ENCODE results near the gene MORN3. TPM values are rescaled to one million over a fixed set of nuclear protein-coding genes. Genes with fewer than 3 reads are reported as not detected.
"Not testable (repeated sequence)": the region's sequence is repeated elsewhere in the genome, so short reads cannot be mapped to it uniquely, and the experiment has no call there.

Gene MORN3
- total and polyA plus RNA-seq, 11 donors = 0.07 to 0.27 (median 0.18) TPM; not detected in 4

DNA sequence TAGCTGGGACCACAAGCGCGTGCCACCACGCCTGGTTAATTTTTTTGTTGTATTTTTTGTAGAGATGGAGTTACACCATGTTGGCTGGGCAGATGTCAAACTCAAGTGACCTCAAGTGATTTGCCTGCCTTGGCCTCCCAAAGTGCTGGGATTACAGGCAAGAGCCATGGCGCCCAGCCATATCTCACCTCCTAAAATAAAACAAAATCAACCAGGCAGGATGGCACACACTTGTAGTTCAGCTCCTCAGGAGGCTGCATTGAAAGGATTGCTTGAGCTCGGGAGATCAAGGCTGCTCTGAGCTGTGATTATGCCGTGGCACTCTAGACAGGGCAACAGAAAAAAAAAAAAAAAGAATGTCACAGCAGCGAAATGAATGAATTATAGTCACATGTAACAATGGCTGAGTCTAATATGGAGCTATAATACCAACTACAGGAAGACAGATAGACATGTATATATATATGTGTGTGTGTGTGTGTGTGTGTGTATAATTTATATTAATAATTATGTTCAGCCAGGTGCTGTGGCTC is 23.8 kb upstream of the MORN3 start:
- Histone ChIP-seq H3K27me3 (no peaks in the 10 kb centered on the region), H3K4me3 (no peak overlapping the region), H3K27ac (peak overlapping the region in 6 of 12 donors; percentile 5 to 37 (median 22)), H3K4me1 (peaks cover 0 to 5% (median 0%) of the 10 kb centered on the region in 12 donors), H3K36me3 (no peaks in the 10 kb centered on the region), H3K9me3 (no peaks in the 10 kb centered on the region)
- intact Hi-C loops (cut with DNase I) = loop anchor here in 3 of 10 donors (5.0 to 10.0 kb wide), 2 partner anchors 99 to 192 kb away; partner anchors contain the start of genes PSMD9 (in 3 of the 3) and RHOF (in 1 of the 3)
- TF ChIP-seq, protein P1, sequence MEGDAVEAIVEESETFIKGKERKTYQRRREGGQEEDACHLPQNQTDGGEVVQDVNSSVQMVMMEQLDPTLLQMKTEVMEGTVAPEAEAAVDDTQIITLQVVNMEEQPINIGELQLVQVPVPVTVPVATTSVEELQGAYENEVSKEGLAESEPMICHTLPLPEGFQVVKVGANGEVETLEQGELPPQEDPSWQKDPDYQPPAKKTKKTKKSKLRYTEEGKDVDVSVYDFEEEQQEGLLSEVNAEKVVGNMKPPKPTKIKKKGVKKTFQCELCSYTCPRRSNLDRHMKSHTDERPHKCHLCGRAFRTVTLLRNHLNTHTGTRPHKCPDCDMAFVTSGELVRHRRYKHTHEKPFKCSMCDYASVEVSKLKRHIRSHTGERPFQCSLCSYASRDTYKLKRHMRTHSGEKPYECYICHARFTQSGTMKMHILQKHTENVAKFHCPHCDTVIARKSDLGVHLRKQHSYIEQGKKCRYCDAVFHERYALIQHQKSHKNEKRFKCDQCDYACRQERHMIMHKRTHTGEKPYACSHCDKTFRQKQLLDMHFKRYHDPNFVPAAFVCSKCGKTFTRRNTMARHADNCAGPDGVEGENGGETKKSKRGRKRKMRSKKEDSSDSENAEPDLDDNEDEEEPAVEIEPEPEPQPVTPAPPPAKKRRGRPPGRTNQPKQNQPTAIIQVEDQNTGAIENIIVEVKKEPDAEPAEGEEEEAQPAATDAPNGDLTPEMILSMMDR (IDR thresholded peaks at IDR 0.05) = no peak
- TF ChIP-seq POLR2A (IDR thresholded peaks at IDR 0.05) = no peak
- DNase-seq (peak in 2 of 5 donors; percentile 52 to 71), ATAC-seq (peak; percentile 25 to 73 (median 66))
- 50 to 52% (median 51%) methylated on average over 7 of the region's 7 CpGs for WGBS, 4 donors

DNA sequence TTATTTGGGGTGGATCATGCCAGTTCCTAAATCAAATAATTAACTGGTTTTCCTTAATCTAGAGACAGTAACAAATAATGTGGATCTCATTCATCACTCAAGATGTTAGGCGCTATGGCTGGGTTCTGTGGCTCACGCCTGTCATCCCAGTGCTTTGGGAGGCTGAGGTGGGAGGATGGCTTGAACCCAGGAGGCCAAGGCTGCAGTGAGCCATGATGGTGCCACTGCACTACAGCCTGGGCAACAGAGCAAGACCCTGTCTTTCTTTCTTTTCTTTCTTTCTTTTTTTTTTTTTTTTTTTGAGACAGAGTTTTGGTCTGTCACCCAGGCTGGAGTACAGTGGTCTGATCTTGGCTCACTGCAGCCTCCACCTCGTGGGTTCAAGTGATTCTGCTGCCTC is 23.3 kb upstream of the MORN3 start:
- intact Hi-C loops (cut with DNase I) = loop anchor here in 3 of 10 donors (5.0 to 10.0 kb wide), 2 partner anchors 100 to 192 kb away; partner anchors contain the start of genes PSMD9 (in 3 of the 3) and RHOF (in 1 of the 3)
- DNase-seq = peak in 1 of 5 donors; percentile 11

DNA sequence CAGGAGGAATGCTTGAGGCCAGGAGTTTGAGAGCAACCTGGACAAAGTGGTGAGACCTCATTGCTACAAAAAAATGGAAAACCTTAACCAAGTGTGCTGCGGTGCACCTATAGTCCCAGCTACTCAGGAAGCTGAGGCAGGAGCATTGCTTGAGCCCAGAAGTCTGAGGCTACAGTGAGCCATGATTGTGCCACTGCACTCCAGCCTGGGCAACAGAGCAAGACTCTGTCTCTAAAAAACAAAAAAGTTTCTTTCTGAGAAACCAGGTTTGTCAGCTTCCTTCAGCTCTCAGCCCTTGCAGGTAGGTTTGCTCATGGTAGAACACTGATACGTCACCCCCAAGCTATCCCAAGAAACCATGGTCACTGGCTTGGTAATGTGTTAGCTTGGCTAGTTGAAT is 20.0 kb upstream of the MORN3 start:
- Histone ChIP-seq H3K36me3 (no peaks in the 10 kb centered on the region), H3K27ac (no peak overlapping the region), H3K9me3 (no peaks in the 10 kb centered on the region), H3K4me3 (no peak overlapping the region), H3K27me3 (no peaks in the 10 kb centered on the region), H3K4me1 (peaks cover 0 to 14% (median 5%) of the 10 kb centered on the region in 12 donors)
- intact Hi-C loops (cut with DNase I) = loop anchor here in 2 of 10 donors (5.0 to 10.0 kb wide), 2 partner anchors 198 to 355 kb away; partner anchors contain the start of gene PSMD9 (in 1 of the 2)
- ATAC-seq = no peak
- no peak for TF ChIP-seq POLR2A (IDR thresholded peaks at IDR 0.05)
- TF ChIP-seq, protein P1 (IDR thresholded peaks at IDR 0.05) = no peak
- DNase-seq = no peak
- 88 to 100% (median 95%) methylated on average over 2 of the region's 2 CpGs for WGBS, 4 donors

More for the DNA sequence above, 23.3 kb upstream of the MORN3 start:
- 71% methylated on average over 3 of the region's 3 CpGs for WGBS, 4 donors
- H3K4me1 ChIP-seq, H3K9me3 ChIP-seq, ATAC-seq, H3K36me3 ChIP-seq, H3K27me3 ChIP-seq, H3K4me3 ChIP-seq: not testable (repeated sequence)
- peak overlapping the region in 3 of 12 donors; percentile 5 to 26 (median 10) for H3K27ac ChIP-seq

DNA sequence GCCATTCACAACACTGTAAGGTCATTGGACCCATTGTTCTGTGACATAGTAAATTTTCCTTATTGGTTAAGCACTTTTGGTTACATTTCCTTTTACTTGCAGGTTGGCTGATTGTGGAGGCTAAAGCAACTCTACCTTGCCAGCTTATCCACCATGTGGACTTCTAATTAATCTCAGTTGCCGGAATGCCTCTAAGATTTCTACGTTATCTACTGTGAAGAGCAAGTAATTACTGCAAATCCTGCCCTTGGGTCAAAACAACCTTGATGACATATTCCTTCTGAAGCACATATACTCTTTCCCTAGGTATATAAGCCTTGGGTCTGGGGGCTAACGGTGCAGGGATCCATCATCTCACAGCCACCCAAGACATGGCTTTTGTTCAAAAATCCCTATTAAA is 19.5 kb upstream of the MORN3 start:
- intact Hi-C loops (cut with DNase I) = loop anchor here in 2 of 10 donors (5.0 to 10.0 kb wide), 2 partner anchors 198 to 354 kb away; partner anchors contain the start of gene PSMD9 (in 1 of the 2)
- WGBS, 4 donors = 52 to 66% (median 55%) methylated on average over 3 of the region's 3 CpGs
- no peak overlapping the region for H3K27ac ChIP-seq
- H3K36me3 ChIP-seq = no peaks in the 10 kb centered on the region
- no peak overlapping the region for H3K4me3 ChIP-seq
- ATAC-seq (no peak), DNase-seq (no peak)
- TF ChIP-seq POLR2A (IDR thresholded peaks at IDR 0.05) = no peak
- TF ChIP-seq, protein P1 (IDR thresholded peaks at IDR 0.05) = no peak
- H3K4me1 ChIP-seq = peaks cover 0 to 14% (median 5%) of the 10 kb centered on the region in 12 donors
- H3K27me3 ChIP-seq = no peaks in the 10 kb centered on the region
- no peaks in the 10 kb centered on the region for H3K9me3 ChIP-seq

DNA sequence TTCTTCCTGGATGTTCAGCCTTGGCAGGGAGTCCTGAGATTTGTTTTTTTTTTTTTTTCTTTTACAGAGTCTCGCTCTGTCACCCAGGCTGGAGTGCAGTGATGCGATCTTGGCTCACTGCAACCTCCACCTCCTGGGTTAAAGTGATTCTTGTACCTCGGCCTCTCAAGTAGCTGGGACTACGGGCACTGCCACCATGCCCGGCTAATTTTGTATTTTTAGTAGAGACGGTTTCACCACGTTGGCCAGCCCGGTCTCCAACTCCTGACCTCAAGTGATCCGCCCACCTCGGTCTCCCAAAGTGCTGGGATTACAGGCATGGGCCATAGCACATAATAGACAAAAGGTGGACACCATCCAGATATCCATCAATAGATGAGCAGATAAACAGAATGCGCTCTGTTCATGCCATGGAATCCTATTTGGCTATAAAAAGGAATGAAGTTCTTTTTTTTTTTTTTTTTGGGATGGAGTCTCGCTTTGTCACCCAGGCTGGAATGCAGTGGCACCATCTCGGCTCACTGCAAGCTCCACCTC is 10.3 kb upstream of the MORN3 start:
- intact Hi-C loops (cut with DNase I) = loop anchor here (2.0 to 10.0 kb wide), 8 partner anchors 47 to 345 kb away; partner anchors contain the start of gene ORAI1 (in 2 of the 10)
- H3K4me3 ChIP-seq, H3K27ac ChIP-seq, H3K4me1 ChIP-seq, ATAC-seq, H3K36me3 ChIP-seq, DNase-seq, H3K27me3 ChIP-seq, H3K9me3 ChIP-seq: not testable (repeated sequence)
- 81 to 90% (median 86%) methylated on average over 13 of the region's 13 CpGs for WGBS, 4 donors

Data from heart left ventricle (tissue), 16 donors.